HG03039 (cell line): ENCODE measurements around the gene AK9.
A peak's percentile ranks its signal among the peaks of the same experiment; 100 is the strongest.

Experiments used
- ATAC-seq: cut with Tn5 transposase; IDR thresholded peaks from one replicate; pipeline ENCODE4 v1.9.1; 2021; ENCODE audit warnings: mild to moderate bottlenecking, moderate library complexity; ENCODE audit not compliant: unreplicated experiment

The AK9 gene

GRCh38 chr6:109485266-109485935, 205.6 kb downstream of the AK9 start:
- no peak for ATAC-seq

- ATAC-seq: no peak
These were observed 206.9 kb downstream of the AK9 start for GRCh38 chr6:109484122-109484521.

GRCh38 chr6:109483735-109484057, 207.3 kb downstream of the AK9 start:
- ATAC-seq: no peak

- peak; percentile 89 for ATAC-seq
These were observed 207.9 kb downstream of the AK9 start, which contains the start of gene ZBTB24 for GRCh38 chr6:109482905-109483734. ZBTB24 (minus strand) TSS chr6:109483219; CDS start chr6:109482026, 1,193 bp downstream.

GRCh38 chr6:109480993-109481480, 210.0 kb downstream of the AK9 start:
- ATAC-seq: no peak

GRCh38 chr6:109478841-109479624, 212.0 kb downstream of the AK9 start:
- ATAC-seq: no peak

GRCh38 chr6:109478222-109478805, 212.7 kb downstream of the AK9 start:
- ATAC-seq: no peak

GRCh38 chr6:109477725-109478124, 213.3 kb downstream of the AK9 start:
- no peak for ATAC-seq

DNA sequence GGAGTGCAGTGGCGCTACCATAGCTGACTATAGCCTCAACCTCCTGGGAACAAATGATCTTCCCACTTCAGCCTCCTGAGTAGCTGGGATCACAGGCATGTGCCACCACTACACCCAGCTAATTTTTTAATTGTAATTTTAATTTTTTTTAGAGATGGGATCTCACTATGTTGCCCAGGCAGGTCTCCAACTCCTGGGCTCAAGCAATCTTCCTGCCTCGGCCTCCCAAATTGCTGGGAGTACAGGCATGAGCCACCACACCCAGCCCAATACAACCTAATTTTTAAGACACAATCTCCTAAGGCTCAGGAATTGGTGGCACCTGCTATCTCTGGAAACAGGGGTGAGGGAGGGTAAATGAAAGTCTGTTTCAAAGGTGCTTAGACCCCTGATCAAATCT, 213.8 kb downstream of the AK9 start:
- no peak for ATAC-seq

DNA sequence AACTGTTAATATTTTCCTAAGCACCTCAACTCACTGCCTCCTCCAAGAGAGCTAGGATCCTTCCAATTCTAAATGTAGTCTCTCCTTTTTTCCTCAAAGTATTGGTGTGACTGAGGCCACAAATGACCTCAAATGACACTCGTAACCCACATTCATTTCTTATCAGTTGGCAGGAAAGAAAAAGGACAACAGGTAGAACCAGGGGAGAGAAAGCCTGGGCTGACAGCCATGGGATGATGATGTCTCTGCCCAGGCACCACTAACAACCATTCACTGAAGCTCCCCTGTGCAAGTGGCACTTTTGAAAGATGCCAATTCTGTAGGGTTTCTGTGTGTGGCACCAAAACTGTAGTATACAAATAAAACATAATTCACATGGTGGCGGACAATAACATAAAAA, 215.4 kb downstream of the AK9 start:
- no peak for ATAC-seq

DNA sequence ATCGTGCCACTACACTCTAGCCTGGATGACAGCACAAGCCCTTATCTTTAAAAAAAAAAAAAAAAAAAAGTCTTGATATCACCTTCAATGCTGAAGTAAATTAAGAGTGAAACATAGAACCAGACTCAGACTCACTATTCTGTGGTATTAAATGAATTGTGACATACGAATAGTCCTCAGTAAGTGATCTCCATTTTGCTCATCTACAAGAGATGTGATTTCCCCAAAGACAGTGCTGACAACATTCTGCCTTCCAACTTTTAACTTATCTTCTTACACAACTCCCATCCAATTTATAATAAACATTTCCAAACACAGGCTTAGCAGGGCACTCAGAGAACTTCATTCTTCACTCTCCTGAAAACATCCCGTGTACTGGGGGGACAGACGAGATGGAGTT, 216.0 kb downstream of the AK9 start:
- no peak for ATAC-seq

- no peak for ATAC-seq
These were observed 217.9 kb downstream of the AK9 start for GRCh38 chr6:109473120-109473519.

- no peak for ATAC-seq
These were observed 218.6 kb downstream of the AK9 start for GRCh38 chr6:109472132-109472995.

DNA sequence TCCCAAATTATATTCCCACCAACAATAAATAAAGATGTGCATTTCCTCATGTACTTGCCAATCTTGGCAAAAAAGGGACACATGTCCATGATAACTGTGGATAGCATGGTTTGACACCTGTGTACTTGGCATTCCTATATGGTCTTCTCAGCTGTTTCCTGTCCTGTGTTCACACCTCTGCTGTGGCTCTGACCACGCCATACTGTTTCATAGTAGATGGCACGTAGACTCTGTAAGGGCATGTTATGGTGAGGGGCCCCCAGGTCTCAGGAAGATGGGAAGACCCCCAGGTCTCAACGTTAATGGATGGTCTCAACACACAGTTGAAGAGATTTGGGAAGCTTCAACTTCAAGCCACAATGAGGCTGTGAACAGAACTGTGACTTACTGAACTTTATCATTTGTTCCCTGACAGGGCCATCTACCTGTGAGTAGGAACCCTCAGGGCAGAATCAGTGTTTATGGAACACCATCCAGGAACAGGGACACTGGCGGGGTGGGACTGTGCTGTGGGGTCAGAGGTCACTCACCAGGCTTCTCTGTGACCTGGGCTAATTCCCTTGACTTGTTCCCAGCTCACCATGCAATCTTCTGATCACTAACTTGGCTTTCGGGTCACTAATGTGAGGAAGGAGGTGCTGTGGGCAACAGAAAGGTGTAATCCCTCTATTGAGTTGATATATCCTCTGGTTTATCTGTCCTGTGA, 219.7 kb downstream of the AK9 start:
- ATAC-seq: no peak

- no peak for ATAC-seq
These were observed 221.3 kb downstream of the AK9 start for GRCh38 chr6:109469591-109470189.

- ATAC-seq: no peak
These were observed 223.3 kb downstream of the AK9 start for GRCh38 chr6:109467696-109468095.

GRCh38 chr6:109466212-109466923, 224.6 kb downstream of the AK9 start:
- no peak for ATAC-seq

GRCh38 chr6:109465772-109466171, 225.2 kb downstream of the AK9 start:
- no peak for ATAC-seq
